NCI-H460 (cell line): ENCODE measurements around the gene OR10K1. TPM values are rescaled to one million over a fixed set of nuclear protein-coding genes. Genes with fewer than 3 reads are reported as not detected.

Experiments used
- DNase-seq: peaks from one replicate; pipeline ENCODE4 v3.0.0-alpha.2; 2016; ENCODE audit warnings: low read depth; ENCODE audit errors: extremely low read depth
- total RNA-seq: library from RNA; depleted of rRNA; stranded (reverse); fragments of >200 nt; shearing (Covaris generic); gene quantifications from 2 replicates; pipeline ENCODE4 v1.2.3, GENCODE V29; 2014; rRNA removed

OR10K1 gene
- total RNA-seq, 1 experiment from 2014 or later = not detected

GRCh38 chr1:158516966-158517365 lies 55.3 kb downstream of the OR10K1 start:
- DNase-seq = no peak

Other genes with a start within 250 kb of the OR10K1 start
- not detected in 2 replicates for gene CD1A, start 207.4 kb upstream of the OR10K1 start, total RNA-seq
- not detected in 2 replicates for gene CD1C, start 171.9 kb upstream of the OR10K1 start, total RNA-seq
- gene CD1B, start 130.3 kb upstream of the OR10K1 start, total RNA-seq = not detected in 2 replicates
- gene CD1E, start 107.9 kb upstream of the OR10K1 start, total RNA-seq = not detected in 2 replicates
- not detected in 2 replicates for gene OR10T2, start 62.4 kb upstream of the OR10K1 start, total RNA-seq
- not detected in 2 replicates for gene OR10K2, start 35.6 kb upstream of the OR10K1 start, total RNA-seq
- not detected in 2 replicates for gene OR10R2, start 10.4 kb downstream of the OR10K1 start, total RNA-seq
- gene OR6Y1, start 92.6 kb downstream of the OR10K1 start, total RNA-seq = not detected in 2 replicates
- not detected in 2 replicates for gene OR6P1, start 108.7 kb downstream of the OR10K1 start, total RNA-seq
- not detected in 2 replicates for gene OR10X1, start 118.1 kb downstream of the OR10K1 start, total RNA-seq
- gene OR10Z1, start 143.4 kb downstream of the OR10K1 start, total RNA-seq = not detected in 2 replicates
- gene SPTA1, start 224.9 kb downstream of the OR10K1 start, total RNA-seq = 0.20 and 1.1 TPM in 2 replicates
- not detected in 2 replicates for gene OR6K2, start 238.8 kb downstream of the OR10K1 start, total RNA-seq